ENCODE measurements around the gene BBS1. TPM values are rescaled to one million over a fixed set of nuclear protein-coding genes. Genes with fewer than 3 reads are reported as not detected.
"Not testable (repeated sequence)": the region's sequence is repeated elsewhere in the genome, so short reads cannot be mapped to it uniquely, and the experiment has no call there.

The BBS1 gene
- polyA plus RNA-seq, 3 donors: 1.3 to 8.5 (median 3.5) TPM

- Histone ChIP-seq H4K20me1 (ENCODE audit: insufficient read depth, low read length) (no peaks in the 10 kb centered on the region), H3K79me2 (ENCODE audit: insufficient read depth, low read length) (no peaks in the 10 kb centered on the region), H3K27me3 (ENCODE audit: control insufficient read depth in 2 of 2, insufficient read depth in 2 of 2, low read length in 2 of 2) (no peaks in the 10 kb centered on the region), H3K9ac (ENCODE audit: insufficient read depth, low read length, poor library complexity, severe bottlenecking) (no peak overlapping the region), H3K9me3 (replicated peaks in 1 of 2; ENCODE audit: control insufficient read depth in 1 of 2, insufficient read depth in 1 of 2, low read length in 2 of 2) (peaks cover 8 to 9% of the 10 kb centered on the region in 2 donors), H3K4me3 (replicated peaks in 1 of 3; ENCODE audit: low read depth in 2 of 3, low read length in 3 of 3) (no peak overlapping the region), H3K36me3 (replicated peaks in 1 of 2; ENCODE audit: control insufficient read depth in 1 of 2, insufficient read depth in 2 of 2, low read length in 2 of 2) (no peaks in the 10 kb centered on the region), H2AFZ (ENCODE audit: insufficient read depth, low read depth, low read length, poor library complexity, severe bottlenecking) (no peak overlapping the region), H3K4me2 (replicated peaks; ENCODE audit: extremely low read depth, low read length, poor library complexity, severe bottlenecking) (no peak overlapping the region), H3K27ac (ENCODE audit: low read depth in 1 of 2, low read length in 2 of 2) (no peak overlapping the region), H3K4me1 (ENCODE audit: control insufficient read depth in 1 of 2, insufficient read depth in 2 of 2, low read length in 2 of 2) (peaks cover 0 to 4% of the 10 kb centered on the region in 2 donors)
- Mint-ChIP-seq H3K27me3 (ENCODE audit: low read depth in 3 of 3) (peaks cover 4 to 16% (median 12%) of the 10 kb centered on the region in 3 donors), H3K4me1 (peaks cover 7% of the 10 kb centered on the region), H3K27ac (no peak overlapping the region), H3K4me3 (no peak overlapping the region), H3K9me3 (peaks cover 8 to 23% (median 17%) of the 10 kb centered on the region in 7 donors), H3K36me3 (peaks cover 0 to 2% of the 10 kb centered on the region in 2 donors)
- DNase-seq: no peak
- WGBS (ENCODE audit: insufficient coverage): 96% methylated on average over 5 of the region's 5 CpGs
- intact Hi-C loops (cut with micrococcal nuclease): loop anchor here in 1 of 2 donors (10.0 kb wide), 1 partner anchor 254 kb away; no protein-coding TSS in a partner anchor
- TF ChIP-seq CTCF (IDR thresholded peaks at IDR 0.05): no peak
Observed at GRCh38 chr11:66580803-66581202, 70.4 kb downstream of the BBS1 start.

- intact Hi-C loops (cut with micrococcal nuclease): loop anchor here in 1 of 2 donors (10.0 kb wide), 1 partner anchor 254 kb away; no protein-coding TSS in a partner anchor
- H3K9me3 ChIP-seq (replicated peaks in 1 of 2; ENCODE audit: control insufficient read depth in 1 of 2, insufficient read depth in 1 of 2, low read length in 2 of 2): peaks cover 8 to 9% of the 10 kb centered on the region in 2 donors
- no peaks in the 10 kb centered on the region for H3K27me3 ChIP-seq (ENCODE audit: control insufficient read depth in 2 of 2, insufficient read depth in 2 of 2, low read length in 2 of 2)
- H3K27ac Mint-ChIP-seq: no peak overlapping the region
- H3K27ac ChIP-seq (ENCODE audit: low read depth in 1 of 2, low read length in 2 of 2): no peak overlapping the region
- H3K4me1 ChIP-seq (ENCODE audit: control insufficient read depth in 1 of 2, insufficient read depth in 2 of 2, low read length in 2 of 2): peaks cover 0 to 4% of the 10 kb centered on the region in 2 donors
- H2AFZ ChIP-seq (ENCODE audit: insufficient read depth, low read depth, low read length, poor library complexity, severe bottlenecking): no peak overlapping the region
- H3K9me3 Mint-ChIP-seq: peaks cover 8 to 23% (median 17%) of the 10 kb centered on the region in 7 donors
- no peak overlapping the region for H3K9ac ChIP-seq (ENCODE audit: insufficient read depth, low read length, poor library complexity, severe bottlenecking)
- no peaks in the 10 kb centered on the region for H3K79me2 ChIP-seq (ENCODE audit: insufficient read depth, low read length)
- peaks cover 4 to 16% (median 12%) of the 10 kb centered on the region in 3 donors for H3K27me3 Mint-ChIP-seq (ENCODE audit: low read depth in 3 of 3)
- TF ChIP-seq CTCF (IDR thresholded peaks at IDR 0.05): no peak
- no peak for DNase-seq
- H4K20me1 ChIP-seq (ENCODE audit: insufficient read depth, low read length): no peaks in the 10 kb centered on the region
- H3K36me3 ChIP-seq (replicated peaks in 1 of 2; ENCODE audit: control insufficient read depth in 1 of 2, insufficient read depth in 2 of 2, low read length in 2 of 2): no peaks in the 10 kb centered on the region
- H3K4me1 Mint-ChIP-seq: peaks cover 7% of the 10 kb centered on the region
- H3K4me2 ChIP-seq (replicated peaks; ENCODE audit: extremely low read depth, low read length, poor library complexity, severe bottlenecking): no peak overlapping the region
- WGBS (ENCODE audit: insufficient coverage): no CpG with 5 or more reads among the region's 3 CpGs
- H3K4me3 Mint-ChIP-seq: no peak overlapping the region
- no peak overlapping the region for H3K4me3 ChIP-seq (replicated peaks in 1 of 3; ENCODE audit: low read depth in 2 of 3, low read length in 3 of 3)
- peaks cover 0 to 2% of the 10 kb centered on the region in 2 donors for H3K36me3 Mint-ChIP-seq
Observed at GRCh38 chr11:66581261-66581660, 70.8 kb downstream of the BBS1 start.

- H3K4me1 Mint-ChIP-seq; H3K4me1 ChIP-seq (ENCODE audit: control insufficient read depth in 1 of 2, insufficient read depth in 2 of 2, low read length in 2 of 2); H3K9ac ChIP-seq (ENCODE audit: insufficient read depth, low read length, poor library complexity, severe bottlenecking); H3K4me3 Mint-ChIP-seq; H3K9me3 ChIP-seq (replicated peaks in 1 of 2; ENCODE audit: control insufficient read depth in 1 of 2, insufficient read depth in 1 of 2, low read length in 2 of 2); H3K27me3 ChIP-seq (ENCODE audit: control insufficient read depth in 2 of 2, insufficient read depth in 2 of 2, low read length in 2 of 2); H3K36me3 ChIP-seq (replicated peaks in 1 of 2; ENCODE audit: control insufficient read depth in 1 of 2, insufficient read depth in 2 of 2, low read length in 2 of 2); H3K4me2 ChIP-seq (replicated peaks; ENCODE audit: extremely low read depth, low read length, poor library complexity, severe bottlenecking); H3K4me3 ChIP-seq (replicated peaks in 1 of 3; ENCODE audit: low read depth in 2 of 3, low read length in 3 of 3); H4K20me1 ChIP-seq (ENCODE audit: insufficient read depth, low read length); H2AFZ ChIP-seq (ENCODE audit: insufficient read depth, low read depth, low read length, poor library complexity, severe bottlenecking); H3K27ac ChIP-seq (ENCODE audit: low read depth in 1 of 2, low read length in 2 of 2); H3K36me3 Mint-ChIP-seq; H3K27ac Mint-ChIP-seq; H3K79me2 ChIP-seq (ENCODE audit: insufficient read depth, low read length); DNase-seq: not testable (repeated sequence)
- Mint-ChIP-seq H3K27me3 (ENCODE audit: low read depth in 3 of 3) (peaks cover 4 to 21% (median 10%) of the 10 kb centered on the region in 3 donors), H3K9me3 (peaks cover 8 to 32% (median 17%) of the 10 kb centered on the region in 7 donors)
- intact Hi-C loops (cut with micrococcal nuclease): loop anchor here in 1 of 2 donors (10.0 kb wide), 1 partner anchor 252 kb away; no protein-coding TSS in a partner anchor
- no CpG with 5 or more reads among the region's 3 CpGs for WGBS (ENCODE audit: insufficient coverage)
Observed at GRCh38 chr11:66582565-66583147, 72.2 kb downstream of the BBS1 start.
